Measurements from ENCODE around the gene ARHGEF10L.

ARHGEF10L gene

DNA sequence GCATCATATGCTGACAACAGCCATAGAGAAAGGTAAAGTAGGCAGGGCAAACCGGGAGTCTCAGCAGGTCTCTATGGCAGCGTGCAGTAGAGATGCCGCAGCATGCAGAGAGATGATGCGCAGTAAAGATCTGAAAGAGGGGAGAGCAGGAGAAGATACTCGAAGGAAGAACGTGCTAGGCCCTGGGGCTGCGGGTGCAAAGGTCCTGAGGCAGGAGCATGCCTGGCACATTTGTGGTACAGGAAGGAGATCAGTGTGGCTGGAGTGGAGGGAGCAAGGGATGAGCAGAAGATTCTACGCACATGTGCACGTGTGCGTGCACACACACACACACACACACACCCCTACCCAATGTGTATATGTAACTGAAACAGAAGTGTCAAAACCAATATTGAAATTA, 45.0 kb downstream of the ARHGEF10L start:
- H3K79me2 ChIP-seq (ENCODE audit: control insufficient read depth, insufficient read depth, low read length, unreplicated experiment) = no peaks in the 10 kb centered on the region
- no peak overlapping the region for H3K4me3 ChIP-seq (ENCODE audit: low read depth, low read length)
- H2AFZ ChIP-seq (ENCODE audit: low read length, unreplicated experiment) = no peak overlapping the region
- peaks cover 39% of the 10 kb centered on the region for H3K4me1 ChIP-seq (ENCODE audit: control insufficient read depth, insufficient read depth, low read length, unreplicated experiment)
- no peaks in the 10 kb centered on the region for H3K36me3 ChIP-seq (ENCODE audit: insufficient read depth, low read length)
- no peaks in the 10 kb centered on the region for H3K27me3 ChIP-seq (ENCODE audit: insufficient read depth, low read length)
- no peak overlapping the region for H3K27ac ChIP-seq (ENCODE audit: low read depth, low read length)

DNA sequence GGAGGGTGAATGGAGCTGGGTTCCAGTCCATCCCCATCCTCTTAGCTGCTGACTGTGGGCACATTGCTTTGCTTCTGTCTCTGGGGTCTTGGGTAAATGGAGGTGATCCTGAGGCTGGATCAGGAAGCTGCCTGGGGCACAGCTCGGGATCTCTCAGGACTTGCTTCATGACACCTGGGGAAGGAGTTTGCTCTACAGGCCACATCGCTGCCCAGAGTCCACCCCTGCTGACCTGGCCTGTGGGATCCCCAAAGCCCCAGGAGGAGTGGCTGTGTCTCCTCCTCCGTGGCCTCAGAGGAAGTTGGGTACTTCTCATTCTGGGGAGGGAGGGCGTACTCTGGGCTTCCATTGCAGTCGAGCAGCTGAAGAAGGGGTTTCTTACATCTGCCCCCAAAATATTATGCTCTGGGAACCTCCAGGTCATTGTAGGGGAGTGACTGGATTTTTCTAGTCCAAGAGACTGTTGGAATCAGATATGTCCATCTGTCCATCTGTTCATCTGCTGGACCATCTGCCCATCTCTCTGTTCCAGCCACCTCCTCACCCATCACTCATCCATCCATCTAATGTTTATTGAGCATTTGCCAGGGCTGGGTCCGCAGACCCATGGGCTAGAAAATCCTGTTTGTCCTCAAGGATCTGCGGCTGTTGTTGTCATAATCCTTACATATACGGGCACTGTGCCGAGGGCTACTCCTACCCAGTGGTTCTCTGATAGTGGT, 45.9 kb downstream of the ARHGEF10L start:
- Histone ChIP-seq H3K4me1 (ENCODE audit: control insufficient read depth, insufficient read depth, low read length, unreplicated experiment) (peaks cover 39% of the 10 kb centered on the region), H3K79me2 (ENCODE audit: control insufficient read depth, insufficient read depth, low read length, unreplicated experiment) (no peaks in the 10 kb centered on the region), H3K27ac (ENCODE audit: low read depth, low read length) (no peak overlapping the region)

DNA sequence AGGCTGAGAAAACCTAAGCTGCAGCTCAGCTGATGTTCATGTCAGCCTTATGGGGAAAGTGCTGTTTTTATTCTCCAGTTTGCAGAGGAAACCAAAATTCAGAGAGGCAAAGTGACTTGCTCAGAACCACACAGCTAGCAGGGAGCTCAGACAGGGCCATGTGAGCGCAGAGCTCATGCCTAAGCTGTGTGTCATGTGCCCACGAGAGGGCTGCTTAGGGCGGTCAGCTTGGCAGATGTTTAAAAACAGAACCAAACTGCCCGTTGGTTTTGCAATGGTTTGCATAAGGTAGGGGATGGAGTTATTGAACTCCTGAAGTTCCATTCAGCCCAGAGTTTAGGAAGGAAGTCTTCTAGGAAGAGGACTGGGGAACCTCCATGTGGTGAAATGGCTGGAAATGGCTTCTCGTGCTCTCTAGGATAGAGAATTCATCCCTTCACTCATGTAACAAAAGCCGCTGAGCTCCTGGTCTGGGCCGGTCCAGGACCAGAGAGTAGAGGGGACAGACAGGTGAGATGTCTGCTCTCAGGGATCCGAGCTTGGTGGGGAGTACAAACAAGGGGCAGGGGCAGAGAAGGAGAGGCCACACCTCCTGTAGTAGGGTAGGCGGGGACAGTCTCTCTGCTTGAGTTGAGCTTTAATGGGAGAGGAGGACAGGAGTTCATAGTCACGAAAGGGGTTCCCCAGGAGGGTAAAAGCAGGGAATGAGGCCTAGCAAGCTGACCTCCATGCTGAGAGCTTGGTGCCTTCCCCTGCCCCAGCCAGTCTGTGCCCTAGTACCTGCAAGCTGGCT, 46.9 kb downstream of the ARHGEF10L start:
- Histone ChIP-seq H2AFZ (ENCODE audit: low read length, unreplicated experiment) (no peak overlapping the region), H3K36me3 (ENCODE audit: insufficient read depth, low read length) (no peaks in the 10 kb centered on the region), H3K27me3 (ENCODE audit: insufficient read depth, low read length) (no peaks in the 10 kb centered on the region), H3K4me1 (ENCODE audit: control insufficient read depth, insufficient read depth, low read length, unreplicated experiment) (peaks cover 39% of the 10 kb centered on the region), H3K27ac (ENCODE audit: low read depth, low read length) (peak overlapping the region; percentile 79), H3K79me2 (ENCODE audit: control insufficient read depth, insufficient read depth, low read length, unreplicated experiment) (no peaks in the 10 kb centered on the region), H3K4me3 (ENCODE audit: low read depth, low read length) (no peak overlapping the region)

More for the DNA sequence above, 45.9 kb downstream of the ARHGEF10L start:
- H3K4me3 ChIP-seq (ENCODE audit: low read depth, low read length) = no peak overlapping the region
- H2AFZ ChIP-seq (ENCODE audit: low read length, unreplicated experiment) = no peak overlapping the region
- H3K36me3 ChIP-seq (ENCODE audit: insufficient read depth, low read length) = no peaks in the 10 kb centered on the region
- H3K27me3 ChIP-seq (ENCODE audit: insufficient read depth, low read length) = no peaks in the 10 kb centered on the region

DNA sequence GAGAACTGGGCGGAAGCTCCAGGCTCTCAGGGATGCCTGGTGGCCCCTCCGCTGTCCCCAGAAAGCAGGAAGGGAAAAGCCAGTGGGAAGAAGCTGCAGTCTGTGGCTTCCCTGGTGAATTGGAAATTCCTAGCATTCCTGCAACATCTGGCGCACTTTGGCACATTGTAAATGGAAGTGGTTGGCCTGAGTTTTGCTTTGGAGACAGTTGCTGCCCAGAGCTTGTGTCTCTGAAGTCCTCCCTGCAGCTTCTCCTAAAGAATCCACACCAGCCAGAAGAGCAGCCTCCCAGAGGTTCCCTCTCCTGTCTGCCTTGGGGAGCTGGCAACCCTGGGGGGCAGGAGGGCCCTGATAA, 48.2 kb downstream of the ARHGEF10L start:
- Histone ChIP-seq H3K4me3 (ENCODE audit: low read depth, low read length) (no peak overlapping the region), H3K4me1 (ENCODE audit: control insufficient read depth, insufficient read depth, low read length, unreplicated experiment) (peaks cover 39% of the 10 kb centered on the region), H2AFZ (ENCODE audit: low read length, unreplicated experiment) (no peak overlapping the region), H3K36me3 (ENCODE audit: insufficient read depth, low read length) (no peaks in the 10 kb centered on the region), H3K79me2 (ENCODE audit: control insufficient read depth, insufficient read depth, low read length, unreplicated experiment) (no peaks in the 10 kb centered on the region), H3K27me3 (ENCODE audit: insufficient read depth, low read length) (no peaks in the 10 kb centered on the region), H3K27ac (ENCODE audit: low read depth, low read length) (peak overlapping the region; percentile 79)

DNA sequence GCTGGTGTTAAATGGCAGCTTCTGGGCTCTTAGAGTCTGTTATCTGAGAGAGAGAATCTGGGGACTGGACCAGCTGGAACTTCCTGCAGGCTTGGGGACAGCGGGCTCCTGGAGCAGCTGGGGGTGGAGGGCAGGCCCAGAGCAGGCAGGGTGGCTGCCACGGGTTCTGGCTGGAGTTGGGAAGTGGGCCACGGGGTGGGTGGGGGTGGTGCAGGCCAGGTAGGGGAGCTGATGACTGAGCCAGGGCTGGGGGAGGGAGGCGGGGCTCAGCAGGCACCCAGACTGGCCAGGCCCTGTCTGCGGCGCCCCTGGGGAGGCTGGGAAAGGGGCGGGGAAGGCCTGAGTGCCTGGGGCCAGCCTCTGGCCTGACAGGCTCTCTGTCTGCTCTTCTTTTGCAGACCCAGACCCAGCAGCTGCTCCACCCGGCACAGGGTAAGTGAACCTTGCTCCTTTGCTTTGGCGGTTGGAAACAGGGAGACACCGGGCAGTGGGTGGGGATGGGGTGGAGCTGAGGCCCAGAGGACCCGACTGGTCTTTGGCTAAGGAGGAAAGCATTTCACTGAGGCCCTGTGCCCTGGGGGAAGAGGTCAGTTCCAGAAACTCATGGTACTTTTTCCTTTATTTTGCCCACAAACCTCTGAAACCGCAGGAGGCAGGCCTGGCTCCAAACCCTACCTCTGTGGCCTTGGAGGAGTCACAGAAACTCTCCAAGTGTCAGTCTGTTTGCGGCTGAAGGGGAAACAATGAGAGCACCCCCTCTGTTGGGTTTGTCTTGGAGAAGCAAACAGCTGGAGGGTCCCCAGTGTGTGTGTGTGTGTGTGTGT, 48.8 kb downstream of the ARHGEF10L start:
- no peaks in the 10 kb centered on the region for H3K36me3 ChIP-seq (ENCODE audit: insufficient read depth, low read length)
- no peaks in the 10 kb centered on the region for H3K79me2 ChIP-seq (ENCODE audit: control insufficient read depth, insufficient read depth, low read length, unreplicated experiment)
- H3K27ac ChIP-seq (ENCODE audit: low read depth, low read length) = peak overlapping the region; percentile 79
- peaks cover 39% of the 10 kb centered on the region for H3K4me1 ChIP-seq (ENCODE audit: control insufficient read depth, insufficient read depth, low read length, unreplicated experiment)
- H2AFZ ChIP-seq (ENCODE audit: low read length, unreplicated experiment) = no peak overlapping the region
- H3K4me3 ChIP-seq (ENCODE audit: low read depth, low read length) = peak overlapping the region; percentile 37; the same call in 1 of the 2 replicates
- no peaks in the 10 kb centered on the region for H3K27me3 ChIP-seq (ENCODE audit: insufficient read depth, low read length)

DNA sequence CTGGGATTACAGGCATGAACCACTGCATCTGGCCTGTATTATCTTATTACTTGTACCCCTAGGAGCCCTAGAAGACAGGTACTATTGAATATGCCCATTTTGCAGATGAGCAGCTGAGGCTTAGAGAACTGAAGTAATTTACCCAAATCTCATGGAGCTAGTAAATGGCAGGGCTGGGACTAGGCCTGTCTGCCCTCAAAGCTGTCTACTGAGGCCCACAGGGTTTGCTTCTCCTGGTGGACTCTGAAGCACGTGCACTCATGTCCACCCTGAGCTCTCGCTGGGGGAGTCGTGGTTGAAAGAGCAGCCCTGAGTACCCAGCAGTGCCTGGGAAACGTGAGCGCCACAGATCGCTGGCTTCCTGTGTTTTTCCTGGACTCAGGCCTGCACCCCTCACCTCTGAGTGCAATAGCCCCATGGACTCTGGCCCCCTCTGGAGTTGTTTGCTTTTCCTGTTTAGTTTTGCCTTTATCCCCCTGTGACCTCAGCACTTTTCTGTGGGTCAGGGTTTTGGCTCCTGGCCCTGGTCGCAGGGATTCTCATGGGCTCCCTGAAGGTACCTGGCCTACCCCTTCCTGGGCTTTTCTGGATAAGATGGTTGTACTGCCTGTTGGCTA, 52.4 kb downstream of the ARHGEF10L start:
- no peaks in the 10 kb centered on the region for H3K27me3 ChIP-seq (ENCODE audit: insufficient read depth, low read length)
- H3K79me2 ChIP-seq (ENCODE audit: control insufficient read depth, insufficient read depth, low read length, unreplicated experiment) = no peaks in the 10 kb centered on the region
- H3K4me1 ChIP-seq (ENCODE audit: control insufficient read depth, insufficient read depth, low read length, unreplicated experiment) = peaks cover 22% of the 10 kb centered on the region
- no peaks in the 10 kb centered on the region for H3K36me3 ChIP-seq (ENCODE audit: insufficient read depth, low read length)
- no peak overlapping the region for H3K4me3 ChIP-seq (ENCODE audit: low read depth, low read length)
- no peak overlapping the region for H3K27ac ChIP-seq (ENCODE audit: low read depth, low read length)
- H2AFZ ChIP-seq (ENCODE audit: low read length, unreplicated experiment) = no peak overlapping the region

DNA sequence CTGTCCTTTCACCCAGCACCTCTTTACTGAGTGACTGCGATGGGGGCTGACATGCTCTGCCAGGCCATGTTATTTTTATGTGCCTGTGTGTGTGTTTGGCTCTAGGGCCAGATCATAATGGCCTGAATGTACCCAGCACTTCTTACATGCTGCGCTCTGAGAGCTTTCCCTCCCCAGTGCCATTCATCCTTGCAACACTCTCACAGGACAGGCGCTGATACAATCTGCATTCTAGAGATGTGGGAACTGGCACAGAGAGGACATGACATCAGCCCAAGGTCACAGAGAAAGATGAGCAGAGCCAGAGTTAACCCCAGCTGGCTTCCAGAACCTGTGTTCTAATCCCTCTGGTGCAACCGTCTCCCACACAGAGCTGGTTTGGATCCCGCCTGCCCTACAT, 54.5 kb downstream of the ARHGEF10L start:
- H3K4me3 ChIP-seq (ENCODE audit: low read depth, low read length) = no peak overlapping the region
- no peaks in the 10 kb centered on the region for H3K79me2 ChIP-seq (ENCODE audit: control insufficient read depth, insufficient read depth, low read length, unreplicated experiment)
- no peaks in the 10 kb centered on the region for H3K36me3 ChIP-seq (ENCODE audit: insufficient read depth, low read length)
- H2AFZ ChIP-seq (ENCODE audit: low read length, unreplicated experiment) = no peak overlapping the region
- no peaks in the 10 kb centered on the region for H3K27me3 ChIP-seq (ENCODE audit: insufficient read depth, low read length)
- H3K4me1 ChIP-seq (ENCODE audit: control insufficient read depth, insufficient read depth, low read length, unreplicated experiment) = peaks cover 2% of the 10 kb centered on the region
- H3K27ac ChIP-seq (ENCODE audit: low read depth, low read length) = no peak overlapping the region

DNA sequence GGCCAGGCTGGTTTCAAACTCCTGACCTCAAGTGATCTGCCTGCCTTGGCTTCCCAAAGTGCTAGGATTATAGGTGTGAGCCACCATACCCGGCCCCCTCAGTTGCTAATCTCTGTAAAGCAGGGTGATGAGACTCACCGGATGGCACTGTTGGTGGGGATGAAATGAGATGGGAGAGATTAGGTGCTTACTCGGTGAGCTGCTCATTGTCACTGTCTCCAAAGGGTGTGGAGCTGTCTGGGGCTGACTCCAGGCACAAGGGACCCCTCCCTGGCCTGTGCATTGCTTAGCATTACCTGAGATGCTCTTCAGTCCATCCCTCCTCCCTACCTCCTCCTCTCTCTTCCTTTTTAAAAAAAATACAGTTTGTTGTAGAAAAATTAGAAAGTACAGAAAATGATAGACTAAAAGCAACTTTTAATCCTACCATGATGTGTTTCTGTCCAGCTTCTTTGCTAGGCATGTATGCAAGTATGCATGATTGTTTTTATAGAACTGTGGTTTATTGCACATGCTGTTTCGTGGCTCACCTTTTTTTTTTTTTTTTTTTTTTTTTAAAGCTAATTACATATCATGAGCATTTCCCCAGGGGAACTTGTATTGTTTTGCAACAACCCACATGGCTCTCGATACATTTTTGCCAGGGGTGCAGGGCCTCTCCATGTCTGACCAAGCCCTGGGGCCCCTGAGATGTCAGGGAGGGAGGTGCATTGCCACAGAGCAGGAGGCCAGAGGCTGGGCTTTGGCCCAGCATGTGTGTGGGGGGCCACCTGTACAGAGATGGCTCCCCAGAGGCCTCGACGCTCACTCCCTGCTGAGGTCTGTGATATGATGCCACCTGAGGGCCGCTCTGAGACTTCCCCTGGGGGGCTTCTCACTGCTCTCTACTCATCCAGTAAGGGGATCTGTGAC, 55.4 kb downstream of the ARHGEF10L start:
- no peak overlapping the region for H2AFZ ChIP-seq (ENCODE audit: low read length, unreplicated experiment)
- no peak overlapping the region for H3K4me3 ChIP-seq (ENCODE audit: low read depth, low read length)
- H3K27me3 ChIP-seq (ENCODE audit: insufficient read depth, low read length) = no peaks in the 10 kb centered on the region
- H3K27ac ChIP-seq (ENCODE audit: low read depth, low read length) = no peak overlapping the region
- H3K36me3 ChIP-seq (ENCODE audit: insufficient read depth, low read length) = no peaks in the 10 kb centered on the region
- H3K79me2 ChIP-seq (ENCODE audit: control insufficient read depth, insufficient read depth, low read length, unreplicated experiment) = no peaks in the 10 kb centered on the region
- H3K4me1 ChIP-seq (ENCODE audit: control insufficient read depth, insufficient read depth, low read length, unreplicated experiment) = no peaks in the 10 kb centered on the region

DNA sequence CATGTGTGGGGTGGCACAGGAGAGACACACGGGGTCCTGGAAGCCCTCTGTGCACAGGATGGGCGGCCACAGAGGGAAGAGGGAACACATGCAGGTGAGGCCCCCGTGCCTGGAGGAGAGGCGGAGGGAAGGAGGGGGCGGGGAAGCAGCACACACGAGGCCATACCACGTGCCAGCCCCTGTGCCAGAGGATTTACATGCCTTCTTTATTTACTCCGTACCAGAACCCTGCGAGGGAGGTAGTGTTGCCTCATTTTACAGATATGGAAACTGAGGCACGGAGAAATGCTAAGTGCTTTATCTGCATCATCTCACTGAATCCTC, 56.1 kb downstream of the ARHGEF10L start:
- H3K4me3 ChIP-seq (ENCODE audit: low read depth, low read length) = no peak overlapping the region
- no peaks in the 10 kb centered on the region for H3K36me3 ChIP-seq (ENCODE audit: insufficient read depth, low read length)
- H2AFZ ChIP-seq (ENCODE audit: low read length, unreplicated experiment) = no peak overlapping the region
- no peaks in the 10 kb centered on the region for H3K27me3 ChIP-seq (ENCODE audit: insufficient read depth, low read length)
- no peak overlapping the region for H3K27ac ChIP-seq (ENCODE audit: low read depth, low read length)
- H3K4me1 ChIP-seq (ENCODE audit: control insufficient read depth, insufficient read depth, low read length, unreplicated experiment) = no peaks in the 10 kb centered on the region
- no peaks in the 10 kb centered on the region for H3K79me2 ChIP-seq (ENCODE audit: control insufficient read depth, insufficient read depth, low read length, unreplicated experiment)

DNA sequence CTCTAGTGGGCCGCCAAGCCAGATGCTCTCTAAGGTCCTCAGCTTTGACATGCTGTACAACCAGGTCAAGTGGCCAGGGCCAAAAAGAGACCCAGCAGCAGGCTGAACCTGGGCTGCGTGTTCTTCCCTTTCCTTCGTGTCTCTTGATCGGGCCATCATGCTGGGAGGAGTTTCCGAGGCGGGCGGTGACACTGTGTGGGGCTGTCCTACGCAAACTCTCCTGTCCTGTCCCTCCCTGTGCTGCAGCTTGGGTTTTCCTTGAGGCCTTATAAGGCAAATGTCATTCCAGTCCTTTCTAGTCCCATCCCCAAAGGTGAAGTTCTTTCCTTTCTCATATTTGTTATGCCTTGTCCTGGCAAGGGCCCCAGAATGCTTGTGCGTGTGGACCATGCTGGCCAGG, 56.7 kb downstream of the ARHGEF10L start:
- Histone ChIP-seq H3K4me1 (ENCODE audit: control insufficient read depth, insufficient read depth, low read length, unreplicated experiment) (no peaks in the 10 kb centered on the region), H3K27me3 (ENCODE audit: insufficient read depth, low read length) (no peaks in the 10 kb centered on the region), H3K36me3 (ENCODE audit: insufficient read depth, low read length) (no peaks in the 10 kb centered on the region), H3K4me3 (ENCODE audit: low read depth, low read length) (no peak overlapping the region), H2AFZ (ENCODE audit: low read length, unreplicated experiment) (no peak overlapping the region), H3K27ac (ENCODE audit: low read depth, low read length) (no peak overlapping the region), H3K79me2 (ENCODE audit: control insufficient read depth, insufficient read depth, low read length, unreplicated experiment) (no peaks in the 10 kb centered on the region)

Measured in ACC112 (cell line).